NK-92 (cell line): Measurements from ENCODE around the gene SORCS2.

Source experiments
- DNase-seq: peaks from one replicate; lab custom pipeline; 2025; ENCODE audit not compliant: unreplicated experiment; lab: John Stamatoyannopoulos, UW

SORCS2 gene

GRCh38 chr4:7185487-7186030, 6.8 kb upstream of the SORCS2 start:
- no peak for DNase-seq

GRCh38 chr4:7186031-7186430, 6.3 kb upstream of the SORCS2 start:
- no peak for DNase-seq

GRCh38 chr4:7186516-7187167, 5.7 kb upstream of the SORCS2 start:
- DNase-seq, result no peak

- DNase-seq, result no peak
These were observed 5.2 kb upstream of the SORCS2 start for GRCh38 chr4:7187168-7187535.

- DNase-seq, result no peak
These were observed 4.6 kb upstream of the SORCS2 start for GRCh38 chr4:7187691-7188090.

- no peak for DNase-seq
These were observed 3.3 kb upstream of the SORCS2 start for GRCh38 chr4:7189066-7189465.

- DNase-seq, result no peak
These were observed 2.7 kb upstream of the SORCS2 start for GRCh38 chr4:7189475-7190277.

- DNase-seq, result no peak
These were observed 2.1 kb upstream of the SORCS2 start for GRCh38 chr4:7190278-7190594.

- DNase-seq, result no peak
These were observed 1.4 kb upstream of the SORCS2 start for GRCh38 chr4:7190691-7191545.

GRCh38 chr4:7191546-7192251, 639 bp upstream of the SORCS2 start:
- DNase-seq, result no peak

GRCh38 chr4:7193030-7193958, 956 bp downstream of the SORCS2 start:
- DNase-seq, result no peak

GRCh38 chr4:7194251-7195140, 2.2 kb downstream of the SORCS2 start:
- no peak for DNase-seq

- no peak for DNase-seq
These were observed 2.8 kb downstream of the SORCS2 start for GRCh38 chr4:7195141-7195515.

GRCh38 chr4:7195546-7196287, 3.4 kb downstream of the SORCS2 start:
- DNase-seq, result no peak

GRCh38 chr4:7196288-7196651, 3.9 kb downstream of the SORCS2 start:
- no peak for DNase-seq

GRCh38 chr4:7196736-7197135, 4.4 kb downstream of the SORCS2 start:
- DNase-seq, result no peak

GRCh38 chr4:7197910-7198309, 5.6 kb downstream of the SORCS2 start:
- DNase-seq, result no peak

GRCh38 chr4:7198440-7199128, 6.2 kb downstream of the SORCS2 start:
- no peak for DNase-seq
